ENCODE data around the gene CTAG1B.
"Not testable (repeated sequence)": the region's sequence is repeated elsewhere in the genome, so short reads cannot be mapped to it uniquely, and the experiment has no call there.

Gene CTAG1B

DNA sequence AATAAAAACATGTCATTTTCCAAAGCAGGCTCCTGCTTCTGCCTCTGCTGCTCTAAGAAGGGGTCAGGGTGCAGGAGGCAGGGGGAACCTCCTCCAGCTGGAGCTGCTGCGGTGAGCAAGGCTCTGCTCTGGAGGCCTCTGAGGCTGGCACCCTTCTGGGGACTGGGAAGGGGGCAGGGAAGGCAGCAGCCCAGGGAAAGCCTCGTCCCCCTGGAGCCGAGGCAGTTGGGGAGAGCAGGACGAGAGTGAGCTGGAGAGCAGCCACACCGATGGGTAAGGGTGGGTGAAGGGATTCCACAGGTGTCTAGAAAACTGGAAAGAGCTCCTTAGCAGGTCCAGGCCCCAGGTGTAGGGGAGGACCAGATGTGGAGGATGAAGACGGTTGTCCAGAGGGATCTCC lies 36.3 kb upstream of the CTAG1B start:
- TF ChIP-seq, protein P1, sequence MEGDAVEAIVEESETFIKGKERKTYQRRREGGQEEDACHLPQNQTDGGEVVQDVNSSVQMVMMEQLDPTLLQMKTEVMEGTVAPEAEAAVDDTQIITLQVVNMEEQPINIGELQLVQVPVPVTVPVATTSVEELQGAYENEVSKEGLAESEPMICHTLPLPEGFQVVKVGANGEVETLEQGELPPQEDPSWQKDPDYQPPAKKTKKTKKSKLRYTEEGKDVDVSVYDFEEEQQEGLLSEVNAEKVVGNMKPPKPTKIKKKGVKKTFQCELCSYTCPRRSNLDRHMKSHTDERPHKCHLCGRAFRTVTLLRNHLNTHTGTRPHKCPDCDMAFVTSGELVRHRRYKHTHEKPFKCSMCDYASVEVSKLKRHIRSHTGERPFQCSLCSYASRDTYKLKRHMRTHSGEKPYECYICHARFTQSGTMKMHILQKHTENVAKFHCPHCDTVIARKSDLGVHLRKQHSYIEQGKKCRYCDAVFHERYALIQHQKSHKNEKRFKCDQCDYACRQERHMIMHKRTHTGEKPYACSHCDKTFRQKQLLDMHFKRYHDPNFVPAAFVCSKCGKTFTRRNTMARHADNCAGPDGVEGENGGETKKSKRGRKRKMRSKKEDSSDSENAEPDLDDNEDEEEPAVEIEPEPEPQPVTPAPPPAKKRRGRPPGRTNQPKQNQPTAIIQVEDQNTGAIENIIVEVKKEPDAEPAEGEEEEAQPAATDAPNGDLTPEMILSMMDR (IDR thresholded peaks at IDR 0.05; ENCODE audit: extremely low read depth, missing control alignments): no peak

DNA sequence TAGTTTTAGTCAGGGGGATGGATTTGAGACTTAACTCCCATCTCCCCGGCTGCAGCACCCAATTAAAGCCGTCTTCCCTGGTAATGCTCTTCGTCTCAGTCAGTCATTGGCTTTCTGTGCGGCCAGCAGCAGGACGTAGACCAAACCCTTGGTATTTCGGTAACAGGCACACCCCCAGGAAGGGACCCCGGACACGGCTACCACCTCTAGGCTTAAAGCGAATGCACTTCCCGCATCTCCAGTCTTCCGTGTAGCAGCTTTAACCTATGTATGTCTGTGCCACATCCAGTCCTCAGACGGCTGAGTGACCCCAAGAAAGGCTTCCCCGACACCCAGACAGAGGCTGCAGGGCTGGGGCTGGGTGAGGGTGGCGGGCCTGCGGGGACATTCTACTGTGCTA lies 35.8 kb upstream of the CTAG1B start:
- TF ChIP-seq, protein P1 (IDR thresholded peaks at IDR 0.05; ENCODE audit: extremely low read depth, missing control alignments): no peak
- no peak for DNase-seq (ENCODE audit: low spot score)

More for the DNA sequence above, 36.3 kb upstream of the CTAG1B start:
- DNase-seq (ENCODE audit: low spot score): no peak

DNA sequence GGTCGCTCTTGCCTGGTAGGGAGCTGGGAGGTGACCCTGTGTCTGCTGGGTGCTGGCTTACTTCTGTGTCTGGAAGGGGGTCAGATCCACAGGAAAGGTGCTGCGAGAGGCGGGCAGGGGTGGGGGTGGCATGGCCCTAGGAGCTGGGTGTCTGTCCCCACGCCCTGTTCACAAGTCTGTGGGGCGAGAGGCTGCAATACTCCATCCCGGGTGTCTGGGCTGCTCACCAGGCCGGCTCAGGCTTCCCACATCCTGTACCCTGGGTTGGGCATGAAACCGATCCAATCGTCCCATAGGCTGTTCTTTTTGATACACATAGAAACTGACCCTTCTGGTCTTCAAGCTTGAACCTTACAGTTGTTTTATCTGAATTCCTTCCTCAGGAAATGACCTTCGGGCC lies 35.3 kb upstream of the CTAG1B start:
- TF ChIP-seq, protein P1 (IDR thresholded peaks at IDR 0.05; ENCODE audit: extremely low read depth, missing control alignments): no peak
- no peak for DNase-seq (ENCODE audit: low spot score)

DNA sequence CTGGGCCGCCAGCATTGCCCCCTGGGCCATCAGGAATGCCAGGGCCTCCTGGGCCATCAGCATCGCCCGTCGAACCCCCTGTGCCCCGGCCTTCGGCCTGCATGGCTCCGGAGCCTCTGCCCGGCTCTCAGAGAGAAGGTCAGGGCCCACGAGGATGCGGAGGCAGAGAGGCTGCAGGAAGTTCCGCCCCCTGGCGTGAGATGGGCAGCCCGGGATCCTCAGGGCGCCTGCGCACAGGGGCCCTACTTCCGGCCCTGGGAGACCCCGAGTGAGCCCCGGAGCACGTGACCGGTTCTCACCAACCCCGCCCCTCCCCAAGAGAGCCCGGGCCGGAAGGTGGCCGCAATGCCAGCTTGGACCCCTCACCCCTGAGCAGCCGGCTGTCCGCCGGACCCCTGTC lies 34.3 kb upstream of the CTAG1B start, which contains the start of gene CTAG2:
Gene CTAG2, minus strand, starts transcription at position 167 of the 400 bp plus-strand sequence. Its CDS starts 64 bp downstream, at position 103.
- not testable (repeated sequence) for DNase-seq (ENCODE audit: low spot score)

DNA sequence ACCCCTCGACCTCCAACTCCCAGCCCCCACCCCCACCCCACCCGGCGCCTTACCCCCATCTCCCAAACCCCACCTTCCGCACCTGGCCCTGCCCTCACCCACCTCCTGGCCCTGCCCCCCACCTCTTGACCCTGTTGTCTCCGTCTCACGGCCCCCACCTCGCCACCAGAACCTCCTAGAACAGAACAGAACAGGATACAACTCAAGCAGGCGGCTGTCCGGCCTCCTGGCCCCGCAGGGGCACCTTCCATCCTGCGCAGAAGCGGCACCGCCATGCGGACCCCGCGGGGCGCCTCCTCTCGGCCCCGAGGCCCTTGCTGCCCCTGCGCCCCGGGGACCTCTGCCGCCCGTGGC lies 33.9 kb upstream of the CTAG1B start:
- no peak for DNase-seq (ENCODE audit: low spot score)
- TF ChIP-seq, protein P1 (IDR thresholded peaks at IDR 0.05; ENCODE audit: extremely low read depth, missing control alignments): no peak

DNA sequence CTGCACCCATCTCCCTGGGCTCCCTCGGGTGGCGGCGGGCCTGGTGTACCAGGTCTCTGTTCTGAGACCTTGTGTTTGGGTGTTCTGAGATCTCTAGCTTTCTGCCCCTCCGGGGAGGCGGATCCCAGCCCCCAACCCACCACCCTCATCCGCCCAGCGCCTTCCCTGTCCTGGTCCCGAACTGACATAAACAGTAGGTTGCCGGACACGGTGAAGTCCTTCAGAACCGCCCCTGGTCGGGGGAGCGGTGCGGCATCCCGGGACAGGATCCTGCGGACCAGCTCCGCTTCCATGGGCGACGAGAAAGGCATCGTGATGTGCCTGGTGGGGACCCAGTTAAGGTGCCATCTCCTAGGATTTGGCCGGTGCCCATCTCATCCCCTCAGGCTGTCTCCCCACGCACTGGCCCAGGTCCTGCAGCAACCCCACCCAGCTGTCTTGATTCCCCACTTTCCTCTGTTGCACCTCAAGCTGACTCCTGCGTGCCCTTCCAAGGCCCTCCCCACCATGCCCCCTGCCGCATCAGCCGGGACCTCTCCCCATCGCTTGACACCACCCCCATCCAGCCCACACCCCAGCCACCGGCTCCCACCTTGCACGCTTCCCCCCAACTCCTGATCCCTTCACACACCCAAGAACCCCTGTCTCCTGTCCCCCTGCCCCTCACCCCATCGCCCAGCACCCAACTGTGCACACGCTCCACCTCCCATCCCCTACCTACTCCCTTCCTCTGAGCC lies 33.4 kb upstream of the CTAG1B start:
- TF ChIP-seq, protein P1 (IDR thresholded peaks at IDR 0.05; ENCODE audit: extremely low read depth, missing control alignments): no peak
- DNase-seq (ENCODE audit: low spot score): no peak

DNA sequence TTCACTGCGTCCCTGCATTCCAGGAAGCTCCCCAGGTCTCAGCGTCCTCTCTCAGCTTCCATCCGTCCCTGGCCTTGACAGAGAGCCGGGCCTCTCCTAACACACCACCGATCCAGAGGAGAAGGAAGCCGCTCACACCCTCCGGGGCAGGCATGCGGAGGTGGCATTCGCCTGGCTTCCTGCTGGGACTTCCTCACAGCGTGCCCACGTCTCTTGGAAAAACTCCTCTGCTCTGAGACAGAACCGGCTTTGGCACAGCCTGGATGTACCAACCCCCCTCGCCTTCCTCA lies 31.1 kb upstream of the CTAG1B start:
- no peak for DNase-seq (ENCODE audit: low spot score)
- TF ChIP-seq, protein P1 (IDR thresholded peaks at IDR 0.05; ENCODE audit: extremely low read depth, missing control alignments): no peak

DNA sequence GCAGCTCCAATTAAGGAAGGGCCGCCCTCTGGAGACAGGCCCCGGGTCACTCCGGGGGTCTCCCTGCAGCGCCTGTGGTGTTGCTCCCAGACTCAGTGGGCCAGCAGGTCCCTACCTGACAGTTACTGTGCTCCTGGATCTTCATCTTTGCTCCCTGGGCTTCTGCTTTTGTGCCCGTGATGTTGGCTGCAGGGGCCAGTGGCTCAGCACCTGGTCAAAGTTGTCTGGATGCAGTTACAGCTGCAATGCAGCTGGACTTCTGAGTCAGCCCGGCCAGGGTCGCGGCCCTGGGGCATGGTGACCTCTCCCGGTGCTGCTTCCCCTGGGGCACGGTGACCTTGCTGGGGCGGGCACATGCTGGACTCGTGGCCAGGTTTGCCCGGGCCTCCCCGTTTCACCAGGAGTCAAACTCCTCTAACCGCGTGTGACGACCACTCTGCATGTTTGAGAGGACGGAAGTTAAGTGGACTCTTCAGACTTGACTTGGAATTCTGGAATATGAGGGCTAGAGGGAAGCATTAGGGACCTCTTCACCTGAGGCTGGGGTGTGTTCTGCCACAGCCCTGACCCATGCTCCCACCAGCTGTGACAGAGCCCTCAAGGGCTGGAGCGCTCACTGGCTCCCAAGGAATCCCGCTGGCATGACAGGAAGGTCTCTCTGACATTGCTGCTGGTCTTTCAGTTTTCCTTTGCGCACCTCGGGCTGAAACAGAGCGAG lies 30.6 kb upstream of the CTAG1B start:
- TF ChIP-seq, protein P1 (IDR thresholded peaks at IDR 0.05; ENCODE audit: extremely low read depth, missing control alignments): no peak
- DNase-seq (ENCODE audit: low spot score): no peak

All from GM20000 (cell line).